ENCODE measurements around the gene APBA3. TPM values are rescaled to one million over a fixed set of nuclear protein-coding genes. Genes with fewer than 3 reads are reported as not detected.

APBA3 gene
- total and polyA plus RNA-seq, 9 of the 15 experiments (the other 6 are each of a cell fraction or from before 2014, with no cell fraction given) = 0.10 to 29.5 (median 11.5) TPM

GRCh38 chr19:3785451-3785937, 24.0 kb upstream of the APBA3 start (continued):
- TF ChIP-seq ZBTB40 (IDR thresholded peaks at IDR 0.05) = peak; percentile 33; the same call in 1 of the 2 replicates
- TF ChIP-seq ZBTB40 (CRISPR knock-in tag; IDR thresholded peaks at IDR 0.05) = no peak
- 0 out of 2 replicates have a peak, but pooled peaks have one; percentile 29 for TF ChIP-seq L3MBTL2 (IDR thresholded peaks at IDR 0.05)
- TF ChIP-seq SMARCA4 (IDR thresholded peaks at IDR 0.05) = no peak
- no peak for TF ChIP-seq ZNF785 (CRISPR knock-in tag; IDR thresholded peaks at IDR 0.05)
- no peak for TF ChIP-seq ZBTB33 (CRISPR knock-in tag; IDR thresholded peaks at IDR 0.05)
- TF ChIP-seq ZNF77 (CRISPR knock-in tag; IDR thresholded peaks at IDR 0.05) = no peak
- TF ChIP-seq THAP12 (CRISPR knock-in tag; IDR thresholded peaks at IDR 0.05) = 0 out of 2 replicates have a peak, but pooled peaks have one; percentile 54
- TF ChIP-seq NRF1 (conservative IDR thresholded peaks at IDR 0.05 in 1 of 2, IDR thresholded peaks at IDR 0.05 in 1 of 2) = peak; percentile 79 to 82
- TF ChIP-seq MYC (IDR thresholded peaks at IDR 0.05; ENCODE audit: low read depth, low read length) = peak; percentile 61; the same call in 1 of the 2 replicates
- peak; percentile 50; the same call in 1 of the 2 replicates for TF ChIP-seq MYC (CRISPR knock-in tag; IDR thresholded peaks at IDR 0.05; ENCODE audit: borderline replicate concordance, low read depth)
- peak; percentile 48 for TF ChIP-seq CHD1 (IDR thresholded peaks at IDR 0.05; ENCODE audit: low read length)
- no peak for TF ChIP-seq MAFG (tag; conservative IDR thresholded peaks at IDR 0.05)
- no peak for TF ChIP-seq ATF1 (CRISPR knock-in tag; IDR thresholded peaks at IDR 0.05)
- TF ChIP-seq ATF1 (tag; IDR thresholded peaks at IDR 0.05) = peak; percentile 18; the same call in 1 of the 2 replicates
- TF ChIP-seq HDAC8 (tag; IDR thresholded peaks at IDR 0.05) = no peak
- no peak for TF ChIP-seq NFE2 (IDR thresholded peaks at IDR 0.05; ENCODE audit: low read depth)
